ENCODE measurements around the gene STK33.

Gene STK33

GRCh38 chr11:8373519-8374432 lies 220.3 kb downstream of the STK33 start:
- DNase-seq (ENCODE audit: low spot score): no peak

- no peak for DNase-seq (ENCODE audit: low spot score)
Measured at GRCh38 chr11:8372641-8373381, 221.2 kb downstream of the STK33 start.

GRCh38 chr11:8371516-8371884 lies 222.5 kb downstream of the STK33 start:
- no peak for DNase-seq (ENCODE audit: low spot score)

- no peak for DNase-seq (ENCODE audit: low spot score)
Measured at GRCh38 chr11:8370812-8371515, 223.1 kb downstream of the STK33 start.

GRCh38 chr11:8369592-8370205 lies 224.3 kb downstream of the STK33 start:
- DNase-seq (ENCODE audit: low spot score): no peak

- no peak for DNase-seq (ENCODE audit: low spot score)
Measured at GRCh38 chr11:8368772-8369171, 225.3 kb downstream of the STK33 start.

- DNase-seq (ENCODE audit: low spot score): no peak
Measured at GRCh38 chr11:8368194-8368593, 225.8 kb downstream of the STK33 start.

GRCh38 chr11:8366316-8366715 lies 227.7 kb downstream of the STK33 start:
- no peak for DNase-seq (ENCODE audit: low spot score)

- no peak for DNase-seq (ENCODE audit: low spot score)
Measured at GRCh38 chr11:8365216-8365941, 228.6 kb downstream of the STK33 start.

- no peak for DNase-seq (ENCODE audit: low spot score)
Measured at GRCh38 chr11:8363921-8364320, 230.1 kb downstream of the STK33 start.

- DNase-seq (ENCODE audit: low spot score): no peak
Measured at GRCh38 chr11:8362899-8363298, 231.1 kb downstream of the STK33 start.

GRCh38 chr11:8362491-8362890 lies 231.5 kb downstream of the STK33 start:
- DNase-seq (ENCODE audit: low spot score): no peak

GRCh38 chr11:8361664-8362210 lies 232.3 kb downstream of the STK33 start:
- DNase-seq (ENCODE audit: low spot score): no peak

- no peak for DNase-seq (ENCODE audit: low spot score)
Measured at GRCh38 chr11:8361206-8361605, 232.8 kb downstream of the STK33 start.

GRCh38 chr11:8360086-8360828 lies 233.8 kb downstream of the STK33 start:
- DNase-seq (ENCODE audit: low spot score): no peak

GRCh38 chr11:8359521-8359920 lies 234.5 kb downstream of the STK33 start:
- DNase-seq (ENCODE audit: low spot score): no peak

- no peak for DNase-seq (ENCODE audit: low spot score)
Measured at GRCh38 chr11:8357891-8358566, 236.0 kb downstream of the STK33 start.

GRCh38 chr11:8357505-8357888 lies 236.5 kb downstream of the STK33 start:
- no peak for DNase-seq (ENCODE audit: low spot score)

- DNase-seq (ENCODE audit: low spot score): no peak
Measured at GRCh38 chr11:8356721-8357504, 237.1 kb downstream of the STK33 start.

Measured in germinal center (tissue), 1 donor.